PC-3 (cell line): Measurements from ENCODE around the gene LRP11. TPM values are rescaled to one million over a fixed set of nuclear protein-coding genes. Genes with fewer than 3 reads are reported as not detected.
A peak's percentile ranks its signal among the peaks of the same experiment; 100 is the strongest.

Source experiments
- ATAC-seq: fragments of 200-7000 bp; cut with Tn5 transposase; 2 replicates; pipeline ENCODE4 v1.9.1; 2020; ENCODE audit warnings: mild to moderate bottlenecking, moderate library complexity
- BruUV-seq: library from RNA; stranded (reverse); fragments of 400-500 nt; replicated peaks from 2 replicates; lab custom pipeline; 2021; lab: Mats Ljungman, UMichigan
- CTCF ChIA-PET: fragments of 300-600 bp; sonication (Branson Sonifier 250); formaldehyde crosslinking; loops from one replicate; lab custom pipeline; 2022; ENCODE audit warnings: antibody characterized with exemption; lab: Charles Lee
- POLR2A ChIA-PET: fragments of 300-600 bp; sonication (Branson Sonifier 250); formaldehyde crosslinking; loops from one replicate; lab custom pipeline; 2022; ENCODE audit warnings: antibody characterized with exemption; ENCODE audit not compliant: unreplicated experiment; lab: Charles Lee
- DNase-seq: peaks from one replicate; pipeline ENCODE4 v3.0.0-alpha.2; 2015
- H2AFZ ChIP-seq: fragments of 300-600 bp; sonication (generic); 2 replicates; pipeline ENCODE4 v1.6.0; 2016; ENCODE audit warnings: antibody characterized with exemption, low read length
- H3F3A ChIP-seq: fragments of 300-600 bp; sonication (generic); one replicate; pipeline ENCODE4 v1.6.0; 2017; ENCODE audit warnings: antibody characterized with exemption, low read length, control low read depth, mild to moderate bottlenecking; ENCODE audit not compliant: unreplicated experiment
- H3K27ac ChIP-seq: fragments of 300-600 bp; sonication (generic); 2 replicates; pipeline ENCODE4 v1.5.1; 2016; ENCODE audit warnings: mild to moderate bottlenecking, low read length
- H3K27me3 ChIP-seq: fragments of 300-600 bp; sonication (generic); 2 replicates; pipeline ENCODE4 v1.6.1; 2016; ENCODE audit warnings: low read length, mixed read lengths
- H3K36me3 ChIP-seq: fragments of 300-600 bp; sonication (generic); 2 replicates; pipeline ENCODE4 v1.6.1; 2016; ENCODE audit warnings: low read depth, mixed run types, low read length, mixed read lengths
- H3K4me1 ChIP-seq: fragments of 300-600 bp; sonication (generic); 2 replicates; pipeline ENCODE4 v1.5.1; 2016; ENCODE audit warnings: low read length; ENCODE audit not compliant: insufficient read depth
- H3K4me2 ChIP-seq: fragments of 300-600 bp; sonication (generic); 2 replicates; pipeline ENCODE4 v1.6.0; 2016; ENCODE audit warnings: low read length
- H3K4me3 ChIP-seq: fragments of 300-600 bp; sonication (generic); 2 replicates; pipeline ENCODE4 v1.5.1; 2016; ENCODE audit warnings: mild to moderate bottlenecking, low read length, mixed read lengths
- H3K79me2 ChIP-seq: fragments of 300-600 bp; sonication (generic); 2 replicates; pipeline ENCODE4 v1.6.1; 2017; ENCODE audit warnings: low read length, mixed read lengths
- H3K9ac ChIP-seq: fragments of 300-600 bp; sonication (generic); 2 replicates; pipeline ENCODE4 v1.6.0; 2016; ENCODE audit warnings: mild to moderate bottlenecking, low read length
- H3K9me2 ChIP-seq: fragments of 300-600 bp; sonication (generic); replicated peaks from 2 replicates; pipeline ENCODE4 v1.6.1; 2016; ENCODE audit warnings: mixed run types, low read length, mixed read lengths
- H3K9me3 ChIP-seq: fragments of 300-600 bp; sonication (generic); 2 replicates; pipeline ENCODE4 v1.6.1; 2016; ENCODE audit warnings: low read length, mixed read lengths
- H4K20me1 ChIP-seq: fragments of 300-600 bp; sonication (generic); 2 replicates; pipeline ENCODE4 v1.6.1; 2016; ENCODE audit warnings: low read length, mixed read lengths
- CTCF ChIP-seq: fragments of 300-600 bp; sonication (generic); conservative IDR thresholded peaks from 2 replicates; pipeline ENCODE4 v1.5.1; 2017; ENCODE audit warnings: antibody characterized with exemption, low read depth, mild to moderate bottlenecking, low read length
- EZH2 ChIP-seq: fragments of 300-600 bp; sonication (generic); IDR thresholded peaks from one replicate; pipeline ENCODE4 v1.6.1; 2017; ENCODE audit warnings: antibody characterized with exemption, mild to moderate bottlenecking, low read length; ENCODE audit not compliant: unreplicated experiment
- EZH2phosphoT487 ChIP-seq: fragments of 300-600 bp; sonication (generic); IDR thresholded peaks from 2 replicates; pipeline ENCODE4 v1.6.1; 2018; ENCODE audit warnings: mild to moderate bottlenecking, antibody characterized with exemption, low read length, borderline replicate concordance
- intact Hi-C: fragments of 100-400 bp; cut with micrococcal nuclease; formaldehyde crosslinking; loops from 2 replicates; pipeline ENCODE4 v1.9.0; 2023
- total RNA-seq: library from RNA; depleted of rRNA; stranded (reverse); fragments of >200 nt; gene quantifications from 2 replicates; pipeline ENCODE4 v1.2.3, GENCODE V29; 2014

Gene LRP11
- total RNA-seq, 1 experiment from 2014 or later: 32.0 TPM

- 0 out of 2 replicates have a peak, but pooled peaks cover 8% of the 10 kb centered on the region for H3K4me1 ChIP-seq
- DNase-seq (no peak), ATAC-seq (no peak)
- intact Hi-C loops: no loop called here
- no peaks in the 10 kb centered on the region for H3K9me2 ChIP-seq
- H3K4me2 ChIP-seq: no peak overlapping the region
- no peak overlapping the region for H3K27ac ChIP-seq
- H3K9me3 ChIP-seq: no peaks in the 10 kb centered on the region
- no peak for TF ChIP-seq EZH2phosphoT487
- TF ChIP-seq EZH2: no peak
- TF ChIP-seq CTCF: no peak
- H3K79me2 ChIP-seq: no peaks in the 10 kb centered on the region
- H3K9ac ChIP-seq: no peak overlapping the region
- no peak overlapping the region for H3K4me3 ChIP-seq
- ChIA-PET CTCF (no interaction called here), POLR2A (no interaction called here)
- no peaks in the 10 kb centered on the region for H4K20me1 ChIP-seq
- H3F3A ChIP-seq: no peaks in the 10 kb centered on the region
- no TSS peak for BruUV-seq
- H2AFZ ChIP-seq: no peak overlapping the region
- no peaks in the 10 kb centered on the region for H3K27me3 ChIP-seq
- H3K36me3 ChIP-seq: no peaks in the 10 kb centered on the region
Measured at GRCh38 chr6:149888093-149888492, 23.9 kb upstream of the LRP11 start.

DNA sequence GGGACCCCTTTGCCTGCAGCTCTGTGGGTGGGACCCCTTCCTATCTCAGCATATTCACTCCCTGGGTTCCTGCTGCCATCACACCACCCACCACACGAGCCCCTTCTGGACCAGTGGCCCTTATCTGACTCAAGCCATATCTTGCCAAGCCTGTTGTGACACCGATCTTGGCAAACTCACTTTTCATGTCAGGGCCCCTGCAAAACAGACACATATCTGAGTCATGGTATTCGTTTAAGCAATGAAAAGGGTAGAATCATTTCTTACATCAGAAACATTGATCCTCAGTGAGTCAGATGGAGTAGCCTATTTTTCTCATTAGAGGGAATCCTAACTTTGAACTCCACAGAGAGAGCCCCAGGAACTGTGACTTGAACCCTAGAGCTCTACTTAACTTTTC is 23.2 kb upstream of the LRP11 start:
- Histone ChIP-seq H3K4me2 (no peak overlapping the region), H3K9ac (no peak overlapping the region), H3K36me3 (no peaks in the 10 kb centered on the region), H3K4me1 (0 out of 2 replicates have a peak, but pooled peaks cover 8% of the 10 kb centered on the region), H3K4me3 (no peak overlapping the region), H4K20me1 (no peaks in the 10 kb centered on the region), H3K9me3 (no peaks in the 10 kb centered on the region), H3K27ac (no peak overlapping the region), H3K79me2 (no peaks in the 10 kb centered on the region), H3K9me2 (no peaks in the 10 kb centered on the region), H3F3A (no peaks in the 10 kb centered on the region), H3K27me3 (no peaks in the 10 kb centered on the region), H2AFZ (no peak overlapping the region)
- peak; percentile 26 for DNase-seq
- no peak for ATAC-seq
- no peak for TF ChIP-seq EZH2phosphoT487
- no peak for TF ChIP-seq EZH2
- no peak for TF ChIP-seq CTCF
- intact Hi-C loops: no loop called here
- POLR2A ChIA-PET: no interaction called here
- no TSS peak for BruUV-seq
- CTCF ChIA-PET: no interaction called here

DNA sequence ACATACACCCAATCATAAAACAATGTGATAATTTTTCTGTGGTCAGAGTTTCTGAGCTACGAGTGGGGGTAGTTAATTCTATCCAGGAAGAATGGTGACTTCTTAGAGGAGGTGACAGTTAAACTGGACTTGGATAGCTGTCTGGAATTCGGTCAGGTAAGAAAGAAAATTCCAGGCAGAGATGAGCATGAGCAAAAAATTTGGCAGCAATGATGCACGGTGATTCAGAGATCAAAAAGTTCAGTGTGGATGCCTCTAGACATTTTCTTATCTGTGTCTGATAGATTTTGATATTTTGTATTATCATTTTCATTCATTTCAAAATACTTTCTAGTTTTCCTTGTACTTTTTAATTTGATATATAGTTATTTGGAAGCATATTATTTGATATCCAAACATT is 21.7 kb upstream of the LRP11 start:
- no TSS peak for BruUV-seq
- no peaks in the 10 kb centered on the region for H3K27me3 ChIP-seq
- POLR2A ChIA-PET: no interaction called here
- CTCF ChIA-PET: no interaction called here
- no peak for ATAC-seq
- H3K4me2 ChIP-seq: no peak overlapping the region
- no peak overlapping the region for H3K27ac ChIP-seq
- no peaks in the 10 kb centered on the region for H4K20me1 ChIP-seq
- no peak overlapping the region for H3K9ac ChIP-seq
- DNase-seq: no peak
- no peak overlapping the region for H3K4me3 ChIP-seq
- intact Hi-C loops: no loop called here
- no peaks in the 10 kb centered on the region for H3K9me3 ChIP-seq
- no peak overlapping the region for H2AFZ ChIP-seq
- H3K36me3 ChIP-seq: no peaks in the 10 kb centered on the region
- H3F3A ChIP-seq: no peaks in the 10 kb centered on the region
- 0 out of 2 replicates have a peak, but pooled peaks cover 4% of the 10 kb centered on the region for H3K4me1 ChIP-seq
- no peaks in the 10 kb centered on the region for H3K79me2 ChIP-seq
- H3K9me2 ChIP-seq: no peaks in the 10 kb centered on the region
- TF ChIP-seq CTCF: no peak
- TF ChIP-seq EZH2: no peak
- TF ChIP-seq EZH2phosphoT487: no peak
